Right forelimb (tissue), 1 donor: ENCODE results near the gene AK3.
"Not testable (repeated sequence)": the region's sequence is repeated elsewhere in the genome, so short reads cannot be mapped to it uniquely, and the experiment has no call there.

Experiments used
- DNase-seq: peaks from one replicate; pipeline ENCODE4 v3.0.0-alpha.2; 2018

Gene AK3

DNA sequence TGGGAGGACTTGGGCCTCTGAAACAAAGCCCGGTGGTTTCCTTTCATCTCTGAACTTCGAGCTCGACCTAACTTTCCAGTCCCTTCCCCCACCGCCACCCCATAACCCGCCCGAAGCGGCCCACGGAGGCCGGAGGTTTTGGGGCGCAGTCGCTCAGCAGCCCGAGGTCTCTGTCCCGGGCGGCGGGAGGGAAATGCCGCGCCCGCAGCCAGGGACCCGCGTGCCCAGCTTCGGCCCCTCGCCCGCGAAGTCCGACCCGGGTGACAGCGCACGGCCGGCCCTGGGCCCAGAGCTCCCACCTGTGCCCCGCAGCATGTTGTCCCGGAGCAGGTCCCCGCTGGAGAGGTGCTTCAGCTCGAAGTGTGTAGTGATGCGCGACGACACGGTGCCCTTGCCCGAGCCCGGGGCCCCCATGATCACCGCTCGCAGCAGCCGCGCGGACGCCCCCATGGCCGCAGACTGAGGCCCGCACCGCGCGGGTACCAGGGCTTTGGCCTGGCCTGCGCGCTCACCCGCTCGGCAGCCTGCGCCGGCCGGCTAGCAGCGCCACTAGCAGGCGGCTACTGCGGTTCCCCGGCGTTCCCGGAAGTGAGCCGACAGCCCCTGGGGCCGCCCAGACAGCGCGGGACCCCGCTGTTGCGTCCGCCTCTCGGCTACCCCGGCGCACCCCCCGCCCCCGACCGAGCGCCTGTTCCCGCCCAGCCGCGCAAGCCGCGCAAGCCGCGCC is at the start of gene AK3:
AK3 (minus strand) TSS at position 565 of the 727 bp plus-strand sequence; CDS start at position 450, 115 bp downstream.
- peak; percentile 92 for DNase-seq

DNA sequence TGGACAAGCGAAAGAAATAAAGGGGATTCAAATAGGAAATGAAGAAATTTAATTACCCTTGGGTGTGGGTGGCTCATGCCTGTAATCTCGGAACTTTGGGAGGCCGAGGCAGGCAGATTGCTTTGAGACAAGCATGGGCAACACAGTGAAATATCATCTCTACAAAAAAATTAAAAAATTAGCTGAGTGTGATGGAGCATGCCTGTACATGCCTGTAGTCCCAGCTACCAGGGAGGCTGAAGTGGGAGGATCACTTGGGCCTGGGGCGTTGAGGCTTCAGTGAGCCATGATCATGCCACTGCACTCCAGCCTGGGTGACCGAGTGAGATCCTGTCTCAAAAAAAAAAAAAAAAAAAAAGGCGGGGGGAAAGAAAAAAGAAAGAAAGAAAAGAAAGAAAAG is 47.7 kb upstream of the AK3 start:
- DNase-seq = no peak

DNA sequence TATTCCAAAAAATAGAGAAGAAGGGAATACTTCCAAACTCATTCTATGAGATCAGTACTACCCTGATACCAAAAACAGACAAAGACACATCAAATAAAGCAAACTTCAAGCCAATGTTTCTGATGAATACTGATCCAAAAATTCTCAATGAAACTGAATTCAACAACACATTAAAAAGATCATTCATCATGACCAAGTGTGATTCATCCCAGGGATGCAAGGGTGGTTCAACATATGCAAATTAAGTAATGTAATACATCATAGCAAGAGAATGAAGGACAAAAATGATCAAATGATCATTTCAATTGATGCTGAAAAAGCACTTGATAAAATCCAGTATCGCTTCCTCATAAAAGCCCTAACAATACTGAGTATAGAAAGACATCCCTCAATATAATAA is 46.9 kb upstream of the AK3 start:
- DNase-seq = no peak

DNA sequence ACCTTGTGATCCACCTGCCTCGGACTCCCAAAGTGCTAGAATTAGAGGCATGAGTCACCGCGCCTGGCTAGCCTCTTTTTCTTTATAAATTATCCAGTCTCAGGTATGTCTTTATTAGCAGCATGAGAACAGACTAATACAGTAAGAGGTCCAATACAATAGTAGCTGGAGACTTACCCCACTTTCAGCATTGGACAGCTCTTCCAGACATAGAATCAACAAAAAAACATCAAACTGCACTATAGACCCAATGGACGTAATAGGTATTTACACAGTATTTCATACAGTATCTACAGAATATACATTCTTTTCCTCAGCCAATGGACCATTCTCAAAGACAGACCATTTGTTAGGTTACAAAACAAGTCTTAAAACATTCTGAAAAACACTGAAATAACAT is 45.6 kb upstream of the AK3 start:
- no peak for DNase-seq

DNA sequence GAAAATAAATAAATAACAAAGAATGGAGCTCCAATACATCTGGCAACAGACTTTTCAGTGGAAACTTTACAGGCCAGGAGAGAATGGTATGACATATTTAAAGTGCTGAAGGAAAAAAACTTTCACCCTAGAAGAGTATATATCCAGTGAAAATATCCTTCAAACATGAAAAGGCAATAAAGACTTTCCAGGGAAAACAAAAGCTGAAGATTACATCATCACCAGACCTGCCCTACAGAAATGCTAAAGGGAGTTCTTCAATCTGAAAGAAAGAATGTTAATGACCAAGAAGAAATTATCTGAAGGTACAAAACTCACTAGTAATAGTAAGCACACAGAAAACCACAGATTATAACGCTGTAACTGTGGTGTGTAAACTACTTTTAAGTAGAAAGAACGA is 43.4 kb upstream of the AK3 start:
- DNase-seq = no peak

DNA sequence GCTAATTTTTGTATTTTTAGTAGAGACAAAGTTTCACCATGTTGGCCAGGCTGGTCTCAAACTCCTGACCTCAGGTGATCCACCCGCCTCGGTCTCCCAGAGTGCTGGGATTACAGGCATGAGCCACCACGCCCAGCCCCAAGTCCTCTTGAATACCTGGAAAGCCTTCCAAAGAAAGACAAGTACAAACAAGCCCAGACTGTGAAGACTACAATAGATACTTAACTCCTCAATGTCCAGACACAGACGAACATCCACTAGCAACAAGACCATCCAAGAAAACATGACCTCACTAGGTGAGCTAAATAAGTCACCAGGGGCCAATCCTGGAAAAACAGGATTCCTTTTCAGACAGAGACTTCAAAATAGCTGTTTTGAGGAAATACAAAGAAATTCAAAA is 42.2 kb upstream of the AK3 start:
- not testable (repeated sequence) for DNase-seq

DNA sequence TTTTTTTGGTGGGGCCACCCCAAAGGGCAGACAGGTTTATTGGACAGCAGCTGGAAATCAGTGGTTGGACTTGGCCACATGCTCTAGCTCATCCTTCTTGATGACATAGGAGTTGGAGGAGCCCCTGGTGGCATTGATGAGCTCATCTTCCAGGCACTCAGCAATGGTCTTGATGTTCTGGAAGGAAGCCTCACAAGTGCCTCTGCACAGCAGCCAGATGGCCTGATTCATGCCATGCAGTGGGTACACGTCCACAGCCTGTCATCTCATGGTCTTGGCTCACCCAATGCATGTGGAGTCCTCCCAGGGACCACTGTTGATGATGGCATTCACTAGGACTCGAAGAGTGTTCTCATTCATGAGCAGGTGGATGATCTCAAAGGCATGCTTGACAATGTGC is 40.4 kb upstream of the AK3 start:
- no peak for DNase-seq

DNA sequence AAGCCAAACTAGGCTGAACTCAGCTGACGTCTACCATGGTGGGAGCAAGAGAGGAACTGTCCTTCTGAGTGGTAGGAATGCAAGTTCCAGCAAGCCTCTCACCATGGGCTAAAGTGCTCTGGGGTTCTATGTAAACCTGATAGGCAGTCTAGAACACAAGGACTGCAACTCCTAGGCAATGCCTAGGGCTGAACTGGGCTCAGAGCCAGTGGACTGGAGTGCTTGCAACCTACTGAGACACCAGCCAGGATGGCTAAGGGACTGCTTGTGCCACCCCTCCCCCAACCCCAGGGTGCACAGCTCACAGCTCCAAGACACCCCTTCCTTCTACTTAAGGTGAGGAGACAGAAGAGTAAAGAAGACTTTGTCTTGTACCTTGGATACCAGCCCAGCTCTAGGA is 39.6 kb upstream of the AK3 start:
- DNase-seq = no peak

DNA sequence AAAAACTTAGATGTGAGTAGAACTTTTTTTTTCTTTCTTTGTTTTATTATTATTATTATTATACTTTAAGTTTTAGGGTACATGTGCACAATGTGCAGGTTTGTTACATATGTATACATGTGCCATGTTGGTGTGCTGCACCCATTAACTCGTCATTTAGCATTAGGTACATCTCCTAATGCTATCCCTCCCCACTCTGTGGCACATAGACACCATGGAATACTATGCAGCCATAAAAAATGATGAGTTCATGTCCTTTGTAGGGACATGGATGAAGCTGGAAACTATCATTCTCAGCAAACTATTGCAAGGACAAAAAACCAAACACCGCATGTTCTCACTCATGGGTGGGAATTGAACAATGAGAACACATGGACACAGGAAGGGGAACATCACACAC is 34.0 kb upstream of the AK3 start:
- DNase-seq = not testable (repeated sequence)

DNA sequence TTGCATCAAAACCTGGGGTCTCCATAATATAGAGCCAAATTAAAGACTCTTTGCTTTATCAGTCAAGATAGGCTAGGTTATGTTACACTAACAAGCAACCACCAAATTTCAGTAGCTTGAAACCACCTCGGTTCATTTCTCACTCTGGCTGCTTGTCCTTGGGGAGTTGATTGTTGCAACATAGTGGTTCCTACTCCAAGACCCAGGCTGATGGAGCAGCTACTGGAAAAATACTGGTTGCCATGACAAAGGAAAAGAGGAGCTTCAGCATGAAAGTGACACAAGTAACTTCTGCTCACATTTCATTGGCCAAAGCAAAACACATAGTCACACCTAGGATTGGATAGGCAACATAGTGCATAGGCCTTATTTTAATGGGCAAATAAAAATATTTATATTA is 33.2 kb upstream of the AK3 start:
- DNase-seq = no peak

DNA sequence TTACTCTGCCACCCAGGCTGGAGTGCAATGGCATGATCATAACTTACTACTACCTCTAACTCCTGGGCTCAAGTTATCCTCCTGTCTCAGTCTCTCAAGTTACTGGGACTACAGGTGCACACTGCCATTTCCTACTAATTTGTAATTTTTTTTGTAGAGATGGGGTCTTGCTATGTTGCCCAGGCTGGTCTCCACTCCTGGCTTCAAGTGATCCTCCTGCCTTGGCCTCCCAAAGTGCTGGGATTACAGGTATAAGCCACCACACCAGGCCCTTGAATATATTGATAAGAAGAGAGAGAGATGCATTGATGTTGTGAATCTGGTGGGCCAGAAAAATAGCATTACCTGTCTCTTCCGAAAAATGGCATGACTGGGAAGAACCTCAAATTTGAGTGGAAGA is 30.8 kb upstream of the AK3 start:
- no peak for DNase-seq

DNA sequence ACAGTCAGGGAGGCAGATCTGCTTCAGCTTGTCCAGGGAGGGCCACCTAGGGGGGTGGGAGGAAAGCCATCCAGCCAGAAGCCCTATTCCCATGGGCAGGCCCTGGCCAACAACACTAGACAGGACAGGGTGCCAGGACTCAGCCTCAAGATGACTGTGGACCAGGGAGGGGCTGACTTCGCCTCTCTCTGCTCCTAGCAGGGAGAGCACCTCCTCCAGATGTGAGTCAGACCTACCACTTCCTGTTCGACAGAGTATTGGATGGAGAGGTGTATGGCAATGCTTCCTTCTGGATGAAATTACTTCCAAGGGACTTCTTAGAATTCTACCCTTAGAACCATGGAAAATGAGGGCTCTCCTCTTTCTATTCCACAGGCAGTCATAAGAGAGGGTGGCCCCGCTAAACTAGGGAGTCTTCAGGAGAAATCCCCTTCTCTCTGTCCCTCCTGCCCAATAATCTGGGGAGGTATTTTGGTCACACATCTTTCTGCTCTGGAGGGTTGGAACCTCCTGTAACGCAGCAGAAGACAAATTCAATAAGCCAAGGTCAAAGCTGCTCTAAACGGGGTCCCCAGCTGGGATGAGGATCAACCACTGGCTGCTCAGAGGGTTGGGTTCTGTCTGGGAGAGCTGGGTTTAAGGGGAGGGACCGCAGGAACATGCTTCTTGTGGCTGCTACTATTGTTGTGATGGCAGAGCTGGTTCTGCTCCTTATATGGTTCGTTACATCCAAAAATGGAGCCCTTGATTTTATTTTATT is 28.5 kb upstream of the AK3 start:
- no peak for DNase-seq

DNA sequence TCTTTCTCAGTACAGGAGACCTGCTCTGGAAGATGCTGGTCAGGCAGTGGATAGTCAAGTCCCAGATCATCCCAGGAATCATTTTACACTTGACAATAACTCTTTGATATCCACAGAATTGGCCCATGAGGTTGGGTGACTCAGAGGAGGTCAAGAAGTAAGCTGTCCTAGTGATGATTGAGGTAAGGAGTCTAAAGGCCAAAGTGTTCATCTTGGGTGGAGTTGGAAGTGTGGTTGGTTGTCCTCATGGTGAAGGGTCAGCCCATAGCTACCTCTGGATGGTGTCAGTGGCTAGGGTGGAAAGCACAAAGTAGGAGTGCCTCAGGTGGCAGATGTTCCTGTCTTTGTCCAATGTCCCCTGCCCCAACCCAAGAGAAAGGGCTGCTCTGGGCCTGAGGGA is 27.7 kb upstream of the AK3 start:
- no peak for DNase-seq

DNA sequence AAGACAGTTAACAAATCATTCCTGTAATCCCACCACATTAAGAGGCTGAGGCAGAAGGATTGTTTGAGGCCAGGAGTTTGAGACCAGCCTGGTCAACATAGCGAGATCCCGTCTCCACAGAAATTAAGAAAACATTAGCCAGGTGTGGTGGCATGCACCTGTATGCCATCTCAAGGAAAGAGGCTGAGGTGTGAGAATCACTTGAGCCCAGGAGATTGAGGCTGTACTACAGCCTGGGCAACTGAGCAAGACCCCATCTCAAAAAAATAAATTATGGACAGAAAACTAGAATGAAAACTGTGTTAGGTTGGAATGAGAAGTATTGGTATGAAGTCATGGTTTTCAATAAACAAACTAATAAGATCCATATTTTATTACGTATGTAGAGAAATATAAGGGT is 23.0 kb upstream of the AK3 start:
- DNase-seq = no peak

DNA sequence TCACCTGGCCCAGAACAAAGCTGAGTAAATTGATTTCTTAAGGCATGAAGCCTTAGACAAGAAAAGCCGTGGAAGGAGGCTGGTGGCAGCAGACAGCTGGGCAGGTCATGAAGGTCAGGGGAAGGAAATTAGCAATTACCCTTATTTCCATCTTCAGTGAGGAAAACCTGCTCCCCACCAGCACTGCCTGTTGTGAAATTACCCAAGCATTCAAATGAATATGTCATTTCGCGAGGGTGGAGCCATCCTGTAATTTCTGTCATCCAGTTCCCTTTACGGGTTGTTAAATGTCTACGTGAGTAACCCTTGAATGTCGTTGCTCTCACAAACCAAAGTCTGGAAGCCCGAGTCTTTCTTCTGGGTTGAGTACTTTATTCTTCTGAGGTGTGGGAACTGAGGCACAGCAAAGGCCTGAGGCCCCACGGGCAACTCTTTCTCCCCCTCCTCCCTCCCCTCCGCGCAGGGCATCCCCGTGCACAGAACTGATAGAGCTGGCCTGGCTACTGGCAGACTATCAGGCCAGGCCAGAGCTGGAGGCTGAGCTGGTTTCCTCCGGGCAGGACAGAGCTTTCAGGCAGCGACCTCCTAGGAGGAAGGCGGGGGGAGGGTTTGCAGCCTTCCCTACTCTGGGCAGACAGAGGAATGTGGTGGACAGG is 22.0 kb upstream of the AK3 start:
- no peak for DNase-seq

DNA sequence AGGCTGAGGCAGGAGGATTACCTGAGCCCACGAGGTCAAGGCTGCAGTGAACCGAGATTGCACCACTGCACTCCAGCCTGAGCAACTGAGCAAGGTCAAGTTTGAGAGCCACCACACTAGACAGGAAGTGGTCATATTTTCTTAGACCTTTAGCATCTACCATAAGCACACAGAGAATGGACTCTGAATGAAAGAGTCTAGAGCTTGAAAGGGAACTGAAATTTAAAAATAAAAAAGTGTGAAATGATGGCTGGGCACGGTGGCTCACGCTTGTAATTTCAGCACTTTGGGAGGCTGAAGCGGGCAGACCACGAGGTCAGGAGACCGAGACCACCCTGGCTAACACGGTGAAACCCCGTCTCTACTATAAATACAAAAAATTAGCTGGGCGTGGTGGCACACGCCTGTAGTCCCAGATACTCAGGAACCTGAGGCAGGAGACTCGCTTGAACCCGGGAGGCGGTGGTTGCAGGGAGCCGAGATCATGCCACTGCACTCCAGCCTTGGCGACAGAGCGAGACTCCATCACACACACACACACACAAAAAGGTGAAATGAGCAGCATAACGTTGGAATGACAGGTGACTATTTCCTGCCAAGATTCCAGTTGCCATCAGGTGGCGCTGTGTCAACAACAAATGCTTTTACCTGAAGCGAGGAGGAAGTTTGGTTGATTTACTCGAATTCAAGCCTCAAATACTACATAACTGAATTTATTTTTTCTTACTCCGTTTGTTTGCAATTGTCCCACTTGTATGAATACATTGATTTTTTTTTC is 21.3 kb upstream of the AK3 start:
- DNase-seq = peak; percentile 70

DNA sequence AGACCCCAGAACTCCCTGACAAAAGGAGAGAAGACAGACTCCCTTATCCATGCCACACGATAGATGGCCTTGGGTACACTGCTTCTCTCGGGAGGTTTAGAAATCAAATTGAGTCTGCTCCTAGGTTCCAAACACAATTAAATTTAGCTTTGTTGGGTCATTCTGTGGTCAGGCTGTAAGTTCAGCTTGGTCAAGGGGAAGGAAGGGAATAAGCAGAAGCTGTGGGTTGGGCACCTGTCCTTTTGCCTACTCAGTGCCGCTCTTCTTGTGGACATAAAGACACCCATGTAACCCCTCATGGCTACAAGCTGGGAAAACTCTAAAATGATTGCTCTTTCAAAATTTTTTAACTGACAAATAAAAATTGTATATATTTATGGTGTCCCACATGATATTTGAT is 19.1 kb upstream of the AK3 start:
- DNase-seq = no peak

DNA sequence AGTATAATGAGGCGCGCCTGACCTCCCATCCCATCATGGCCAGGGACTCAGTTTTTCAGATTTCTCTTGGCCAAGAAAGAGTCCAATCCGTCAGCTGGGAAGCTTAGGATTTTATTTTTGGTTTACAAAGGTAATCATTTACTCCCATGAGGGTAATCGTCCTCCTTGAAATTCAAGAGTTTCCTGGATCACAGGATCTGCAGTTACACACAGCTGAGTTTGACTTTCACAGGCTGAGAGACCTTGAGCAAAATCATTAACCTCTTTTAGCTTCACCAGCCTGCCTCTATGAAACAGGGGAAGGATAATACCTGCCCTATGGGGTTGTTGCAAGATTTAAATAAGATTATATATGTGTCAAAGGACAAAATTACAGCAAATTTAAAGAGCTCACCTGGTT is 15.4 kb upstream of the AK3 start:
- no peak for DNase-seq

DNA sequence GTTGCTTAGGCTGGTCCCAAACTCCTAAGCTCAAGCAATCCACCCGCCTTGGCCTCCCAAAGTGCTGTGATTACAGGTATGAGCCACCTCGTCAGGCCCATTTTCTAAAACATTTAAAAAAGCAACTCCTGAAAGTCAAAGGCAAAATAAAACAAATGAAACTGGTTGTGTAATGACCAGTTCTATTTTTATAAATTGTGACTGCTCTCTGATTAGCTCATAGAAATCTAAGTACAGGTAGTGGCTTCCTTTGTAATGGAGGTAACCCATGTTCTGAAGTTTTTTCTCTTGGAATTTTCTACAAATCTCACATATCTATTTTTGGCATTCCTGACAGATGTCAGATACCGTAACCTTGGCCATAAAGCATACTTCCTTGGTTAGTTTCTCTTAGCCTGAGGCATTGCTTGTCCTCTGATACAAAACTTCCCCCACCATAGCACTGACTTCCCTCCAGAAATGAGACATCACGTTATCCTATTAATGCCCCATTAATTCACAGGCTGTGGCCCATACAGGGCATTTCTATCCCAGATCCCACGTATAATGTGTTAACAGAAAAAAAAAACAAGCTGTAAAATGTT is 14.1 kb upstream of the AK3 start:
- no peak for DNase-seq

DNA sequence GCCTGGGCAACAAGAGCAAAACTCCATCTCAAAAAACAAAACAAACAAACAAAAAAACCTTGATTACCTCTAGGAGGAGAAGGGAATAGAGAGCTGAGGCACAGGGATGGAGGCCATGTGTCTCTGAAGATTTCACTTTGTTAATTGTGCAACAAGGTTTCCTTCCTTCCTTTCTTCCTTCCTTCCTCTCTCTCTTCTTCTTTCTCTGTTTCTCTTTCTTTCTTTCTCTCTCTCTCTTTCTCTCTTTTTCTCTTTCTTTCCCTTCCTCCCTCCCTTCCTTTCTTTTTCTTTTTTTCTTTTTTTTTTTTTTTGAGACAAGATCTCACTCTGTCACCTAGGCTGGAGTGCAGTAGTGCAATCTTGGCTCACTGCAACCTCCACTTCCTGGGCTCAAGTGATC is 13.5 kb upstream of the AK3 start:
- DNase-seq = not testable (repeated sequence)

DNA sequence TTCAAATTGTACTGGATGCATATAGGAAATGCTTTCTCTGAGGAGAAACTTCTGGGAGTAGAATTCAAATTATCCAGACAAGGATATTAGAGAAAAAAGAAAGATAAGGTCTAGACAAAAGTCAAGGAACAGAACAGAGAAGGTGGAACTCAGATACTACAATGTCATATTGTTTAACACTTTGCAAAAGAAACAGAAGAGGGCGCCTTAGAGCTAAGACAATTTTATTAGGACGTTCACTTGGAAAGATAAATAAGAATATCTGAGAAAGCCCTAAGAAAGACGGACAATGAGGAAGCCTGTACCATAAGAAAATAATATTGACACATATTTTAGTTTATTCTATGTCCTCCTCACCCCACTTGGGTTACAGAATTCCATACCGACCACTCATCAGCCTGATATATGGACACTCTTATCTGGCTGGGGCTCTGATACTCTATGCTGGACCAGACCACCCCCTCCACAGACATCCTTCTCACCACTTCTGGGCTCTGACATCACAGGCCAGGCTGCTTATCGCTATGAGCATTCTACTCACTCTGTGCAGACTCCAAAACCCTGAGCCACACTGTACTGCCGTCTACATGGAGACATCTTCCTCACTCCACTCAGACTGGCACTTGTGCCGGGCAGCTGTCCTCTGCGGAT is 9.1 kb upstream of the AK3 start:
- DNase-seq = no peak

DNA sequence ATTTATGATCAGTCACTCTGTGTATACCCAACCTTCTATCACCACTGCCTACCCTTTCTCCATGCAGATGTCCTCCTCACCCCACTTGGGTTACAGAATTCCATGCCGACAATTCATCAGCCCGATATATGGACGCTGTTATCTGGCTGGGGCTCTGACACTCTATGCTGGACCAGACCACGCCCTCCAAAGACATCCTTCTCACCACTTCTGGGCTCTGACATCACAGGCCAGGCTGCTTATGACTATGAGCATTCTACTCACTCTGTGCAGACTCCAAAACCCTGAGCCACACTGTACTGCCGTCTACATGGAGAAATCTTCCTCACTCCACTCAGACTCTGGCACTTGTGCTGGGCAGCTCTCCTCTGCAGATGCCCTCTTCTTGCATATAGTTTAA is 7.6 kb upstream of the AK3 start:
- no peak for DNase-seq
